Cerebellar cortex (tissue), 1 donor: ENCODE results near the gene GRPR.
"Not testable (repeated sequence)": the region's sequence is repeated elsewhere in the genome, so short reads cannot be mapped to it uniquely, and the experiment has no call there.

Experiments used
- DNase-seq: peaks from one replicate; pipeline ENCODE4 v3.0.0-alpha.2; 2015; ENCODE audit warnings: low spot score

Gene GRPR

GRCh38 chrX:16137416-16138107, 14.2 kb downstream of the GRPR start:
- no peak for DNase-seq

GRCh38 chrX:16138108-16138427, 14.7 kb downstream of the GRPR start:
- peak; percentile 2 for DNase-seq

- no peak for DNase-seq
These were observed 17.1 kb downstream of the GRPR start for GRCh38 chrX:16140448-16140847.

- DNase-seq: no peak
These were observed 17.6 kb downstream of the GRPR start for GRCh38 chrX:16140983-16141382.

GRCh38 chrX:16141422-16142245, 18.3 kb downstream of the GRPR start:
- DNase-seq: no peak

- DNase-seq: no peak
These were observed 18.8 kb downstream of the GRPR start for GRCh38 chrX:16142246-16142558.

GRCh38 chrX:16143968-16144367, 20.6 kb downstream of the GRPR start:
- no peak for DNase-seq

GRCh38 chrX:16144420-16144819, 21.1 kb downstream of the GRPR start:
- no peak for DNase-seq

- not testable (repeated sequence) for DNase-seq
These were observed 21.7 kb downstream of the GRPR start for GRCh38 chrX:16145093-16145492.

GRCh38 chrX:16145656-16146055, 22.3 kb downstream of the GRPR start:
- no peak for DNase-seq

GRCh38 chrX:16148896-16149295, 25.5 kb downstream of the GRPR start:
- DNase-seq: no peak

GRCh38 chrX:16155581-16156096, 32.3 kb downstream of the GRPR start:
- no peak for DNase-seq

GRCh38 chrX:16156692-16157331, 33.4 kb downstream of the GRPR start:
- no peak for DNase-seq

GRCh38 chrX:16160729-16161128, 37.4 kb downstream of the GRPR start:
- no peak for DNase-seq

GRCh38 chrX:16161173-16161572, 37.8 kb downstream of the GRPR start:
- not testable (repeated sequence) for DNase-seq

- no peak for DNase-seq
These were observed 39.0 kb downstream of the GRPR start for GRCh38 chrX:16162391-16162790.

GRCh38 chrX:16164748-16165147, 41.4 kb downstream of the GRPR start:
- DNase-seq: no peak

- no peak for DNase-seq
These were observed 43.8 kb downstream of the GRPR start, which contains the start of gene MAGEB17 for GRCh38 chrX:16167181-16167580. Gene MAGEB17 (plus strand): TSS chrX:16167481. CDS start chrX:16170383, 2,902 bp downstream.

GRCh38 chrX:16171039-16171438, 47.7 kb downstream of the GRPR start:
- DNase-seq: no peak

GRCh38 chrX:16171944-16172343, 48.6 kb downstream of the GRPR start:
- DNase-seq: no peak

- no peak for DNase-seq
These were observed 49.0 kb downstream of the GRPR start for GRCh38 chrX:16172391-16172790.

- DNase-seq: no peak
These were observed 52.1 kb downstream of the GRPR start for GRCh38 chrX:16175329-16176061.
